ENCODE measurements around the gene PLCD1. TPM values are rescaled to one million over a fixed set of nuclear protein-coding genes. Genes with fewer than 3 reads are reported as not detected.
A peak's percentile ranks its signal among the peaks of the same experiment; 100 is the strongest.

The PLCD1 gene
- total and polyA plus RNA-seq, 2 of the 13 experiments (the other 11 are each of a cell fraction or from before 2014, with no cell fraction given) = 10.1 to 12.4 TPM

- TF ChIP-seq KAT7 (CRISPR knock-in tag; IDR thresholded peaks at IDR 0.05; ENCODE audit: borderline replicate concordance) (no peak), CC2D1A (CRISPR knock-in tag; IDR thresholded peaks at IDR 0.05) (no peak), HMGA1 (CRISPR knock-in tag; conservative IDR thresholded peaks at IDR 0.05) (no peak), SNAPC5 (CRISPR knock-in tag; IDR thresholded peaks at IDR 0.05; ENCODE audit: borderline replicate concordance) (no peak), TOPORS (CRISPR knock-in tag; IDR thresholded peaks at IDR 0.05) (no peak), KDM5B (CRISPR knock-in tag; IDR thresholded peaks at IDR 0.05; ENCODE audit: borderline replicate concordance) (no peak), HIVEP1 (CRISPR knock-in tag; IDR thresholded peaks at IDR 0.05) (no peak), MLXIP (CRISPR knock-in tag; IDR thresholded peaks at IDR 0.05; ENCODE audit: borderline replicate concordance) (no peak), BCLAF1 (IDR thresholded peaks at IDR 0.05) (no peak), NFIB (CRISPR knock-in tag; IDR thresholded peaks at IDR 0.05; ENCODE audit: borderline replicate concordance) (no peak), MIER2 (CRISPR knock-in tag; IDR thresholded peaks at IDR 0.05) (no peak), JDP2 (CRISPR knock-in tag; IDR thresholded peaks at IDR 0.05; ENCODE audit: borderline replicate concordance) (no peak), ZNF781 (CRISPR knock-in tag; IDR thresholded peaks at IDR 0.05; ENCODE audit: borderline replicate concordance, not compliant biosample characterization) (no peak), BCL6 (CRISPR knock-in tag; IDR thresholded peaks at IDR 0.05) (peak; percentile 35; the same call in 1 of the 2 replicates), ZNF292 (CRISPR knock-in tag; IDR thresholded peaks at IDR 0.05; ENCODE audit: borderline replicate concordance, low read depth) (no peak), PRDM15 (CRISPR knock-in tag; IDR thresholded peaks at IDR 0.05) (no peak), ZBTB1 (CRISPR knock-in tag; IDR thresholded peaks at IDR 0.05; ENCODE audit: borderline replicate concordance) (no peak), HNRNPH1 (optimal IDR thresholded peaks at IDR 0.05; ENCODE audit: low read depth, low read length) (peak; percentile 29), ZNF282 (IDR thresholded peaks at IDR 0.05; ENCODE audit: partially characterized antibody) (no peak), ARHGAP35 (CRISPR knock-in tag; IDR thresholded peaks at IDR 0.05; ENCODE audit: borderline replicate concordance) (no peak)
These were observed 42.7 kb downstream of the PLCD1 start (continued) for GRCh38 chr3:37986479-37987314.

All from HepG2 (cell line).